ENCODE data around the gene FILIP1.

FILIP1 gene

DNA sequence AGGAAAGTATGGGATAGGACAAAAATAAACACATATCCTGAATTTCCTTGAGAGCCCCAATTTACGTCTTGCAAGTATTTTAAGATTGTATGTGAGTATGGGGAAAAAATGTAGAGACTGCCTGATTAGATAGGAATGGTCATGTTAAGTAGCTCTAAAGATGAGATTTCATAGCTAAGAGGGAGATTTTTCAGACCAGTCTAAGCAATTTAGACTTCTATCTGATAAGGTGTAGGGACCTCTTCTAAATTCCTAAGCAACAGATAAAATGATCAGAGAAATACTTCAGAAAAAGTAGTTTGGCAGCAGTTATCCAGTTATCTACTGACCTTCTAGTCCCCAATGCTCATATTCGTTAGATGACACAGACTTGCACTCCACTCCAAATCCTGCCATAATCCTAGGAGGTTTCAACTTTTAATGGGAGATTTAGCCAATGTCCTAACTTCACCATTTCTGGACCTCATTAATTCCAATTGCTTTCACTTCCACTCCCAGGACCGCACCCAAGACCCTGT, 90.0 kb downstream of the FILIP1 start:
- no peaks in the 10 kb centered on the region for H3K9me3 ChIP-seq (ENCODE audit: insufficient read depth, low read length)
- no peak for TF ChIP-seq CTCF (IDR thresholded peaks at IDR 0.05; ENCODE audit: low read depth, low read length)
- no peak for TF ChIP-seq EZH2phosphoT487 (IDR thresholded peaks at IDR 0.05; ENCODE audit: low read depth)
- no peak overlapping the region for H3K27ac ChIP-seq (ENCODE audit: low read length)
- H4K20me1 ChIP-seq (ENCODE audit: insufficient read depth, low read length), result no peaks in the 10 kb centered on the region
- H3K79me2 ChIP-seq (ENCODE audit: low read length), result no peaks in the 10 kb centered on the region
- no peak overlapping the region for H2AFZ ChIP-seq (ENCODE audit: low read depth, low read length)
- H3K4me3 ChIP-seq (ENCODE audit: low read length), result no peak overlapping the region
- no peaks in the 10 kb centered on the region for H3K36me3 ChIP-seq (replicated peaks; ENCODE audit: low read depth, low read length)
- no peak overlapping the region for H3K9ac ChIP-seq (ENCODE audit: low read length)
- H3K27me3 ChIP-seq (ENCODE audit: low read depth, low read length), result no peaks in the 10 kb centered on the region
- no peak overlapping the region for H3K4me2 ChIP-seq (ENCODE audit: low read length)
- H3K4me1 ChIP-seq (ENCODE audit: low read length), result no peaks in the 10 kb centered on the region

DNA sequence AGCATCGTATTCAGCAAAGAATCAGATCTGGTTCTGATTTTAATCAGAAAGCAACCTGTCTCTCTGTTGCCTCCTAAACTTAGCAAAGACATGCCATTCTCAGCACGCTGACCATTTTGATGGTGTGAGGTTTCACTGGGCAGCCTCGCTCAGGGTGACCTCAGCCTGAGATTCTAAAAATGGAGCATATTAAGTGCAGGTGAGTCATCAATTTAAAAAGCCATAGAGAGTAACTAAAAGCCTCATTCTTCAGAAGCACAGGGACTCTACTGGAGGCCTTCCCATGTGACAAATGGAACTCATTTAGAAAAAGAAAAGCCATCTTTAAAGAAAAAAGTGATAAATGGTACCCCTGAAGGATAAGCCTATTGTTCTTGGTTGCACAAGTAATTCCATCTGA, 91.3 kb downstream of the FILIP1 start:
- H3K4me3 ChIP-seq (ENCODE audit: low read length), result no peak overlapping the region
- no peaks in the 10 kb centered on the region for H4K20me1 ChIP-seq (ENCODE audit: insufficient read depth, low read length)
- no peak overlapping the region for H3K27ac ChIP-seq (ENCODE audit: low read length)
- H3K79me2 ChIP-seq (ENCODE audit: low read length), result no peaks in the 10 kb centered on the region
- no peak overlapping the region for H3K4me2 ChIP-seq (ENCODE audit: low read length)
- no peak for TF ChIP-seq CTCF (IDR thresholded peaks at IDR 0.05; ENCODE audit: low read depth, low read length)
- no peak for TF ChIP-seq EZH2phosphoT487 (IDR thresholded peaks at IDR 0.05; ENCODE audit: low read depth)
- H3K9ac ChIP-seq (ENCODE audit: low read length), result no peak overlapping the region
- H2AFZ ChIP-seq (ENCODE audit: low read depth, low read length), result no peak overlapping the region
- H3K9me3 ChIP-seq (ENCODE audit: insufficient read depth, low read length), result no peaks in the 10 kb centered on the region
- no peaks in the 10 kb centered on the region for H3K4me1 ChIP-seq (ENCODE audit: low read length)
- no peaks in the 10 kb centered on the region for H3K27me3 ChIP-seq (ENCODE audit: low read depth, low read length)
- no peaks in the 10 kb centered on the region for H3K36me3 ChIP-seq (replicated peaks; ENCODE audit: low read depth, low read length)

GRCh38 chr6:75397656-75398465, 95.7 kb downstream of the FILIP1 start:
- Histone ChIP-seq H3K79me2 (ENCODE audit: low read length) (no peaks in the 10 kb centered on the region), H3K9ac (ENCODE audit: low read length) (no peak overlapping the region), H3K4me2 (ENCODE audit: low read length) (no peak overlapping the region), H3K9me3 (ENCODE audit: insufficient read depth, low read length) (no peaks in the 10 kb centered on the region), H3K4me3 (ENCODE audit: low read length) (no peak overlapping the region), H4K20me1 (ENCODE audit: insufficient read depth, low read length) (no peaks in the 10 kb centered on the region), H3K36me3 (replicated peaks; ENCODE audit: low read depth, low read length) (no peaks in the 10 kb centered on the region), H3K4me1 (ENCODE audit: low read length) (no peaks in the 10 kb centered on the region), H3K27ac (ENCODE audit: low read length) (no peak overlapping the region), H3K27me3 (ENCODE audit: low read depth, low read length) (no peaks in the 10 kb centered on the region), H2AFZ (ENCODE audit: low read depth, low read length) (peak overlapping the region; percentile 33; the same call in 1 of the 2 replicates)
- no peak for TF ChIP-seq EZH2phosphoT487 (IDR thresholded peaks at IDR 0.05; ENCODE audit: low read depth)
- no peak for TF ChIP-seq CTCF (IDR thresholded peaks at IDR 0.05; ENCODE audit: low read depth, low read length)

DNA sequence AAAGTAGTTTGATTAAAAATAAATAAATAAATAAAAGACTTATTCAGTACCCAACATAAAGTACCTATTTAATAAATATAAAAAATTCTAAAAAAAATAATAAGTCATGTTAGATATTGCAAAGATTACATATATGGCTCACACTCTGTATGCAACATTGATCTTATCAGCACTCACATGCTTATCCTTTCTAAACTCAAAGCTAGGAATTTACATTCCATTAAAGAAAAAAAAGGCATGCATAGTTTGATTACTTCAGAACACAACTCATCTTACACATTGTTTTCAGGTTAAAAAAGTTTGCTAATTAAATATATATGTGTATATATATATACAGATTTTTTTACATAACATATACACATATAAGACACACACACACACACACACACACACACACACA, 96.4 kb downstream of the FILIP1 start:
- H3K9ac ChIP-seq (ENCODE audit: low read length), result no peak overlapping the region
- H3K27me3 ChIP-seq (ENCODE audit: low read depth, low read length), result no peaks in the 10 kb centered on the region
- no peaks in the 10 kb centered on the region for H3K36me3 ChIP-seq (replicated peaks; ENCODE audit: low read depth, low read length)
- H3K9me3 ChIP-seq (ENCODE audit: insufficient read depth, low read length), result no peaks in the 10 kb centered on the region
- H4K20me1 ChIP-seq (ENCODE audit: insufficient read depth, low read length), result no peaks in the 10 kb centered on the region
- H3K4me1 ChIP-seq (ENCODE audit: low read length), result 0 out of 2 replicates have a peak, but pooled peaks cover 2% of the 10 kb centered on the region
- no peak overlapping the region for H2AFZ ChIP-seq (ENCODE audit: low read depth, low read length)
- H3K27ac ChIP-seq (ENCODE audit: low read length), result no peak overlapping the region
- H3K79me2 ChIP-seq (ENCODE audit: low read length), result no peaks in the 10 kb centered on the region
- H3K4me2 ChIP-seq (ENCODE audit: low read length), result no peak overlapping the region
- no peak overlapping the region for H3K4me3 ChIP-seq (ENCODE audit: low read length)
- TF ChIP-seq EZH2phosphoT487 (IDR thresholded peaks at IDR 0.05; ENCODE audit: low read depth), result no peak
- TF ChIP-seq CTCF (IDR thresholded peaks at IDR 0.05; ENCODE audit: low read depth, low read length), result no peak

All from OCI-LY3 (cell line).